Astrocyte of the cerebellum (primary cell): Measurements from ENCODE around the gene UBAC1.

Experiments
- DNase-seq: peaks from one replicate; pipeline ENCODE4 v3.0.0-alpha.2; 2011; ENCODE audit warnings: low read depth
- H3K4me3 ChIP-seq: 2 replicates; pipeline ENCODE4 v1.5.1; 2011; ENCODE audit warnings: mild to moderate bottlenecking, low read depth, low read length, moderate library complexity
- CTCF ChIP-seq: IDR thresholded peaks from 2 replicates; pipeline ENCODE4 v1.5.1; 2012; ENCODE audit warnings: low read length, low read depth, moderate library complexity, mild to moderate bottlenecking; ENCODE audit errors: missing control alignments
- in situ Hi-C: cut with HindIII; loops from 2 replicates; pipeline ENCODE4 v1.10.0; 2017; ENCODE audit warnings: low sequenced_read_pairs

UBAC1 gene, protein sequence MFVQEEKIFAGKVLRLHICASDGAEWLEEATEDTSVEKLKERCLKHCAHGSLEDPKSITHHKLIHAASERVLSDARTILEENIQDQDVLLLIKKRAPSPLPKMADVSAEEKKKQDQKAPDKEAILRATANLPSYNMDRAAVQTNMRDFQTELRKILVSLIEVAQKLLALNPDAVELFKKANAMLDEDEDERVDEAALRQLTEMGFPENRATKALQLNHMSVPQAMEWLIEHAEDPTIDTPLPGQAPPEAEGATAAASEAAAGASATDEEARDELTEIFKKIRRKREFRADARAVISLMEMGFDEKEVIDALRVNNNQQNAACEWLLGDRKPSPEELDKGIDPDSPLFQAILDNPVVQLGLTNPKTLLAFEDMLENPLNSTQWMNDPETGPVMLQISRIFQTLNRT

GRCh38 chr9:135961277-135961715, at the start of gene UBAC1:
UBAC1 (minus strand) TSS chr9:135961373; CDS start chr9:135961162, 211 bp downstream.
- in situ Hi-C loops: no loop called here
- TF ChIP-seq CTCF: peak; percentile 22
- peak; percentile 77 for DNase-seq
- peak within 1 kb of the TSS; percentile 82 for H3K4me3 ChIP-seq

DNA sequence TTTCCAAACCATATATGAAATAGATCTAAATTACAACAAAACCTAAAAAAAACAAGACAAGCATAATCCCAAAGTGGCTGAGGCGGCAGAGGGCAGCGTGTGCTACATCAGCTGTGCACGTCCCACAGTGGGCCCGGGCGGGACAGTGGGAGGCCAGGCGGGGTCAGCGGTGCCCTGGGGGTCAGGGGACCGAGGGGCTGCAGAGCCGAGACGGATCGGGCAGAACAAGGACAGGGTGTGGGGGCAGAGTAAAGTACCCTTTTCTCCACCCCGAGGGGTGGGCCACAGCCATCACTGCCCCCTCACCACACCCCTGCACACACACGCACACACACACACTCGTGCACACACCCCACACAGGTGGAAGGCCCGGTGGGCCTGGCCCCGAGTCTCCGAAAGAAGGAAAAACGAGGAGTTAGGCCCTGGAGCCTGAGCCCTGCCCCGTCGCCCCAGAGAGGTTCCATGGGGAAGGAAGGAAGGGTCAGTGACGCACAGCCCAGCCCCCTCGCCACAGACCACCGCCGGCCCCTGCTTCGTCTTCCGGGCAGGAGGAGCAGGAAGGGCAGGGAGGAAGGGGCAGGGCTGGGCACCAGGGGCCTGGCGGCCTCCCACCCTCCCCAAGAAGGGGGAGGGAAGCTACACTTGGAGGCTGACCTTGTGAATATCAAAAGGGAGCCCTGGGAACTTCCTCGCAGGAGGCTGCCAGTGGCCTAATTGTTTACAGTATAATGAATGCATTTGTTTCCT, 49.6 kb upstream of the UBAC1 start:
- in situ Hi-C loops: no loop called here
- H3K4me3 ChIP-seq: no peak overlapping the region
- TF ChIP-seq CTCF: no peak
- DNase-seq: no peak

DNA sequence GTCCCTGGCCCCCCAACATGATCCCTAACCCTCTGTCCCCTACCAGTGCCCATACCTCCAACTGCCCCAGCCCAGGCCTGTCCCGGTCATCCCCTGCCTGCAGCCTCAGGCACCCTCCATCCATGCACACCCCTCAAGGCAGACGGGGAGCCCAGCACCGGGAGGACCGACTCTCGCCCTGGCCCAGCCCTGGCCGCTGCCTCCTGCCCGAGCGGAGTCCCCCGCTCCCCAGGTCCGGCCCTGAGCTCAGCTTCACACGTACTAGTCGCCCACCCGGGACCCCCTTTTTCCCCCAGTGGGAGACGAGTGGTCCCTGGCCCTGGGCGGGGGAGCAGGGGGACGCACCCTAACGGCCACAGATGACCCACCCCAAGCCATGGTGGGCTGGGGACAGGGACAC, 49.0 kb upstream of the UBAC1 start:
- DNase-seq: no peak
- no peak for TF ChIP-seq CTCF
- no peak overlapping the region for H3K4me3 ChIP-seq
- in situ Hi-C loops: no loop called here

DNA sequence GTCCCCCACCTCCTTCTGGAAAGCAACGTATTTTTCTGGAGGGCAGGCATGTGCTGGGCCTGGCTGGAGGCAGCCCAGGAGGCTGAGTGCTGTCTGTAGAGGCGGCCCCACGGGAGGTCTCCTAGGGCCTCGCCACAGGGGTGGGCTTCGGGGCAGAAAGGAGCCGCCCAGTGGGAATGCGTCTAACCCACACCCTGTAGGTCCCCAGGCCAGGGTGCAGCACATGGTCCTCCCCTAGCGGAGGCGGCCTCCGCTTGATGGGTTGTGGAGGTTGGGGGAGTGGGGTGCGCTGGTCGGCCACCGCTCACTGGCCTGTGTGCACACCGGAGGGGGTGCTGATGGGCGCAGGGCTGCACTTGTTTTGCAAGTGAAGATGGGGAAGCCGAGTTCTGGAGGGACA, 48.3 kb upstream of the UBAC1 start:
- DNase-seq: no peak
- in situ Hi-C loops: no loop called here
- TF ChIP-seq CTCF: no peak
- no peak overlapping the region for H3K4me3 ChIP-seq

- in situ Hi-C loops: no loop called here
- no peak for DNase-seq
- no peak overlapping the region for H3K4me3 ChIP-seq
- no peak for TF ChIP-seq CTCF
Measured at GRCh38 chr9:136008693-136008997, 47.5 kb upstream of the UBAC1 start.

- H3K4me3 ChIP-seq: no peak overlapping the region
- in situ Hi-C loops: no loop called here
- DNase-seq: peak; percentile 20
- no peak for TF ChIP-seq CTCF
Measured at GRCh38 chr9:136007934-136008692, 46.9 kb upstream of the UBAC1 start.
